Naive thymus-derived CD4-positive, alpha-beta T cell (primary cell): Measurements from ENCODE around the gene FBXO11. TPM values are rescaled to one million over a fixed set of nuclear protein-coding genes. Genes with fewer than 3 reads are reported as not detected.

ENCODE experiments used
- ATAC-seq: fragments of 150-1000 bp; cut with Tn5 transposase; 2 replicates; pipeline ENCODE4 v1.10.0; 2021; ENCODE audit warnings: mild to moderate bottlenecking, moderate library complexity
- CTCF ChIA-PET: fragments of 350-600 bp; sonication (Branson Sonifier 250); formaldehyde crosslinking; loops from one replicate; lab custom pipeline; 2021; ENCODE audit warnings: antibody characterized with exemption; lab: Charles Lee
- POLR2A ChIA-PET: fragments of 350-600 bp; sonication (Branson Sonifier 250); formaldehyde crosslinking; loops from one replicate; lab custom pipeline; 2021; ENCODE audit warnings: antibody characterized with exemption, inconsistent platforms; lab: Charles Lee
- DNase-seq, 9 donors: peaks; one replicate each; pipeline versions ENCODE4 v3.0.0 to v3.0.0-alpha.2; 2020 to 2022; ENCODE audit warnings: mixed read lengths in 1 of 9
- H3K27ac ChIP-seq: one replicate; pipeline ENCODE4 v1.7.0; 2013; ENCODE audit warnings: mild to moderate bottlenecking, low read depth, low read length, moderate library complexity
- H3K27me3 ChIP-seq, 2 donors: one replicate each; pipeline ENCODE4 v1.7.0; 2013; ENCODE audit warnings: low read length in 2 of 2, mild to moderate bottlenecking in 2 of 2, moderate library complexity in 2 of 2; ENCODE audit not compliant: control insufficient read depth in 2 of 2, insufficient read depth in 2 of 2
- H3K36me3 ChIP-seq, 3 experiments: 1 replicate in 2 of 3; 2 replicates in 1 of 3; pipeline ENCODE4 v1.7.0; 2013; ENCODE audit warnings: low read length in 3 of 3, mild to moderate bottlenecking in 3 of 3, moderate library complexity in 1 of 3; ENCODE audit not compliant: insufficient read depth in 3 of 3, control insufficient read depth in 2 of 3
- H3K4me1 ChIP-seq, 2 donors: one replicate each; pipeline ENCODE4 v1.7.0; 2013; ENCODE audit warnings: low read length in 2 of 2, mild to moderate bottlenecking in 2 of 2, moderate library complexity in 1 of 2; ENCODE audit not compliant: control insufficient read depth in 2 of 2, insufficient read depth in 2 of 2
- H3K4me3 ChIP-seq: 2 replicates; pipeline ENCODE4 v1.7.0; 2013; ENCODE audit warnings: mild to moderate bottlenecking, low read length
- H3K9me3 ChIP-seq, 3 experiments: 1 replicate in 2 of 3; 2 replicates in 1 of 3; pipeline ENCODE4 v1.7.0; 2013; ENCODE audit warnings: low read length in 3 of 3; ENCODE audit not compliant: control insufficient read depth in 2 of 3
- H3K27ac Mint-ChIP-seq, 9 donors: one replicate each; pipeline ENCODE4 v1.8.0; 2020 to 2022; ENCODE audit warnings: mixed read lengths in 9 of 9, mild to moderate bottlenecking in 8 of 9, moderate library complexity in 5 of 9, inconsistent platforms in 2 of 9
- H3K27me3 Mint-ChIP-seq, 5 donors: one replicate each; pipeline ENCODE4 v1.8.0; 2021 to 2022; ENCODE audit warnings: mixed read lengths in 5 of 5, mild to moderate bottlenecking in 1 of 5
- H3K36me3 Mint-ChIP-seq, 5 donors: one replicate each; pipeline ENCODE4 v1.8.0; 2020 to 2022; ENCODE audit warnings: mixed read lengths in 5 of 5, mild to moderate bottlenecking in 3 of 5, inconsistent platforms in 1 of 5
- H3K4me1 Mint-ChIP-seq, 7 donors: one replicate each; pipeline ENCODE4 v1.8.0; 2020 to 2022; ENCODE audit warnings: mixed read lengths in 7 of 7, mild to moderate bottlenecking in 3 of 7, inconsistent platforms in 1 of 7
- H3K4me3 Mint-ChIP-seq, 10 donors: one replicate each; pipeline ENCODE4 v1.8.0; 2020 to 2022; ENCODE audit warnings: mild to moderate bottlenecking in 10 of 10, mixed read lengths in 10 of 10, moderate library complexity in 6 of 10, inconsistent platforms in 2 of 10
- H3K9me3 Mint-ChIP-seq, 11 donors: one replicate each; pipeline ENCODE4 v1.8.0; 2020 to 2022; ENCODE audit warnings: mixed read lengths in 11 of 11, mild to moderate bottlenecking in 4 of 11, inconsistent platforms in 1 of 11, moderate library complexity in 1 of 11
- intact Hi-C, 2 donors: fragments of 100-400 bp; cut with micrococcal nuclease; formaldehyde crosslinking; loops; one replicate each; pipeline ENCODE4 v1.15.1; 2023
- polyA plus RNA-seq, 2 donors: library from polyadenylated mRNA; unstranded; fragments of 300-500 nt; fragmentation: Illumina TruSeq; gene quantifications; one replicate each; pipeline ENCODE4 v1.2.3, GENCODE V29; 2021
- total RNA-seq, 6 experiments: library from RNA in 5 of 6; stranded (reverse) in 5 of 6; gene quantifications; 1 replicate in 5 of 6; 2 replicates in 1 of 6; pipeline ENCODE4 v1.2.3 and lab custom pipeline; 2021 to 2026

FBXO11 gene
- total and polyA plus RNA-seq, 7 experiments from 2014 or later: 7.7 to 92.1 (median 85.4) TPM

GRCh38 chr2:47893771-47894170 lies 12.5 kb downstream of the FBXO11 start:
- Mint-ChIP-seq H3K4me1 (peaks cover 66 to 94% (median 85%) of the 10 kb centered on the region in 7 donors), H3K27ac (peak overlapping the region in 5 of 9 donors; percentile 0 to 76 (median 29)), H3K36me3 (peaks cover 0 to 11% (median 0%) of the 10 kb centered on the region in 5 donors), H3K27me3 (no peaks in the 10 kb centered on the region), H3K4me3 (peak overlapping the region in 6 of 10 donors; percentile 2 to 54 (median 16)), H3K9me3 (no peaks in the 10 kb centered on the region)
- H3K27ac ChIP-seq: no peak overlapping the region
- H3K9me3 ChIP-seq: no peaks in the 10 kb centered on the region
- CTCF ChIA-PET: no interaction called here
- POLR2A ChIA-PET: no interaction called here
- intact Hi-C loops: loop anchor here in 1 of 2 donors (1.0 kb wide), 1 partner anchor 11 kb away; no protein-coding TSS in a partner anchor
- ATAC-seq: no peak
- DNase-seq: no peak
- H3K4me3 ChIP-seq: no peak overlapping the region
- no peaks in the 10 kb centered on the region for H3K36me3 ChIP-seq
- peaks cover 18 to 40% of the 10 kb centered on the region in 2 donors for H3K4me1 ChIP-seq
- no peaks in the 10 kb centered on the region for H3K27me3 ChIP-seq

- Histone ChIP-seq H3K36me3 (no peaks in the 10 kb centered on the region), H3K9me3 (no peaks in the 10 kb centered on the region), H3K4me3 (no peak overlapping the region), H3K4me1 (peaks cover 19 to 43% of the 10 kb centered on the region in 2 donors), H3K27ac (no peak overlapping the region), H3K27me3 (no peaks in the 10 kb centered on the region)
- Mint-ChIP-seq H3K4me1 (peaks cover 60 to 94% (median 79%) of the 10 kb centered on the region in 7 donors), H3K27ac (peak overlapping the region in 5 of 9 donors; percentile 3 to 52 (median 3)), H3K36me3 (peaks cover 0 to 9% (median 0%) of the 10 kb centered on the region in 5 donors), H3K9me3 (no peaks in the 10 kb centered on the region), H3K4me3 (peak overlapping the region in 5 of 10 donors; percentile 1 to 24 (median 7)), H3K27me3 (no peaks in the 10 kb centered on the region)
- DNase-seq (no peak), ATAC-seq (no peak)
- POLR2A ChIA-PET: no interaction called here
- intact Hi-C loops: no loop called here
- CTCF ChIA-PET: interaction anchor here (0.6 kb wide), 1 partner anchor 9 kb away, joined by 3 read pairs; no protein-coding TSS in a partner anchor
Observed at GRCh38 chr2:47892338-47892730, 14.0 kb downstream of the FBXO11 start.

- H3K4me3 Mint-ChIP-seq: peak overlapping the region in 5 of 10 donors; percentile 1 to 36 (median 7)
- no peak overlapping the region for H3K4me3 ChIP-seq
- peaks cover 0 to 11% (median 0%) of the 10 kb centered on the region in 5 donors for H3K36me3 Mint-ChIP-seq
- intact Hi-C loops: loop anchor here in 1 of 2 donors (2.0 kb wide), 1 partner anchor 17 kb away; no protein-coding TSS in a partner anchor
- DNase-seq (no peak), ATAC-seq (no peak)
- H3K9me3 Mint-ChIP-seq: no peaks in the 10 kb centered on the region
- H3K4me1 ChIP-seq: peaks cover 19 to 38% of the 10 kb centered on the region in 2 donors
- no peaks in the 10 kb centered on the region for H3K27me3 Mint-ChIP-seq
- H3K27ac ChIP-seq: no peak overlapping the region
- H3K9me3 ChIP-seq: no peaks in the 10 kb centered on the region
- no peaks in the 10 kb centered on the region for H3K27me3 ChIP-seq
- ChIA-PET CTCF (interaction anchor here (0.6 kb wide), 2 partner anchors 10 to 124 kb away, joined by 3 read pairs; no protein-coding TSS in a partner anchor), POLR2A (no interaction called here)
- no peaks in the 10 kb centered on the region for H3K36me3 ChIP-seq
- peak overlapping the region in 7 of 9 donors; percentile 3 to 52 (median 42) for H3K27ac Mint-ChIP-seq
- H3K4me1 Mint-ChIP-seq: peaks cover 53 to 94% (median 75%) of the 10 kb centered on the region in 7 donors
Observed at GRCh38 chr2:47891369-47892337, 14.6 kb downstream of the FBXO11 start.

GRCh38 chr2:47890711-47891368 lies 15.5 kb downstream of the FBXO11 start:
- Histone ChIP-seq H3K4me1 (peaks cover 19 to 30% of the 10 kb centered on the region in 2 donors), H3K27ac (no peak overlapping the region), H3K36me3 (no peaks in the 10 kb centered on the region), H3K4me3 (no peak overlapping the region), H3K9me3 (no peaks in the 10 kb centered on the region), H3K27me3 (no peaks in the 10 kb centered on the region)
- ChIA-PET CTCF (interaction anchor here (0.6 kb wide), 1 partner anchor 123 kb away, joined by 3 read pairs; no protein-coding TSS in a partner anchor), POLR2A (no interaction called here)
- intact Hi-C loops: loop anchor here in 1 of 2 donors (2.0 kb wide), 1 partner anchor 16 kb away; no protein-coding TSS in a partner anchor
- Mint-ChIP-seq H3K4me1 (peaks cover 46 to 90% (median 71%) of the 10 kb centered on the region in 7 donors), H3K27ac (peak overlapping the region in 7 of 9 donors; percentile 3 to 56 (median 26)), H3K9me3 (no peaks in the 10 kb centered on the region), H3K27me3 (no peaks in the 10 kb centered on the region), H3K4me3 (peak overlapping the region in 4 of 10 donors; percentile 1 to 39 (median 16)), H3K36me3 (peaks cover 0 to 11% (median 0%) of the 10 kb centered on the region in 5 donors)
- no peak for DNase-seq
- ATAC-seq: no peak

GRCh38 chr2:47888581-47889280 lies 17.6 kb downstream of the FBXO11 start:
- Histone ChIP-seq H3K4me3 (no peak overlapping the region), H3K4me1 (peaks cover 15 to 29% of the 10 kb centered on the region in 2 donors), H3K36me3 (no peaks in the 10 kb centered on the region), H3K27ac (peak overlapping the region; percentile 42), H3K27me3 (no peaks in the 10 kb centered on the region), H3K9me3 (no peaks in the 10 kb centered on the region)
- CTCF ChIA-PET: interaction anchor here (0.6 kb wide), 1 partner anchor 59 kb away, joined by 3 read pairs; no protein-coding TSS in a partner anchor
- ATAC-seq: peak; percentile 97
- Mint-ChIP-seq H3K36me3 (peaks cover 0 to 23% (median 5%) of the 10 kb centered on the region in 5 donors), H3K27me3 (no peaks in the 10 kb centered on the region), H3K4me3 (peak overlapping the region in 9 of 10 donors; percentile 20 to 78 (median 59)), H3K4me1 (peaks cover 40 to 89% (median 72%) of the 10 kb centered on the region in 7 donors), H3K9me3 (no peaks in the 10 kb centered on the region), H3K27ac (peak overlapping the region; percentile 5 to 88 (median 73))
- DNase-seq: peak in 7 of 9 donors; percentile 40 to 74 (median 65)
- intact Hi-C loops: loop anchor here (1.0 to 2.0 kb wide), 3 partner anchors 15 to 24 kb away; partner anchors contain the start of gene FBXO11 (in 1 of the 2)
- POLR2A ChIA-PET: interaction anchor here (1.8 kb wide), 1 partner anchor 18 kb away, joined by 5 read pairs; no protein-coding TSS in a partner anchor
